ENCODE results near the gene PHF21A.

- TF ChIP-seq YY1 (IDR thresholded peaks at IDR 0.05; ENCODE audit: insufficient read depth, insufficient read length), result no peak
- TF ChIP-seq SUZ12 (IDR thresholded peaks at IDR 0.05; ENCODE audit: extremely low read depth, insufficient read depth, insufficient read length), result no peak
These were observed 4.0 kb upstream of the PHF21A start for GRCh38 chr11:46125284-46125683.
